ENCODE results near the gene BICD1.

BICD1 gene

GRCh38 chr12:32343496-32343895, 236.8 kb downstream of the BICD1 start:
- DNase-seq, result no peak
- no peak overlapping the region for H3K27ac ChIP-seq
- no peaks in the 10 kb centered on the region for H3K27me3 ChIP-seq (ENCODE audit: insufficient read depth, low read depth, severe bottlenecking)
- TF ChIP-seq CTCF (IDR thresholded peaks at IDR 0.05; ENCODE audit: low read depth, low read length), result no peak
- H3K36me3 ChIP-seq, result no peaks in the 10 kb centered on the region; the same call in 1 of the 2 replicates
- H3K4me3 ChIP-seq (ENCODE audit: low read depth, low read length), result no peak overlapping the region
- no peaks in the 10 kb centered on the region for H3K9me3 ChIP-seq (ENCODE audit: severe bottlenecking)

- no peak for TF ChIP-seq CTCF (IDR thresholded peaks at IDR 0.05; ENCODE audit: low read depth, low read length)
- no peak overlapping the region for H3K4me3 ChIP-seq (ENCODE audit: low read depth, low read length)
- H3K27ac ChIP-seq, result no peak overlapping the region
- DNase-seq, result peak; percentile 12
- H3K36me3 ChIP-seq, result no peaks in the 10 kb centered on the region; the same call in 1 of the 2 replicates
- H3K9me3 ChIP-seq (ENCODE audit: severe bottlenecking), result no peaks in the 10 kb centered on the region
- H3K27me3 ChIP-seq (ENCODE audit: insufficient read depth, low read depth, severe bottlenecking), result no peaks in the 10 kb centered on the region
These were observed 237.4 kb downstream of the BICD1 start for GRCh38 chr12:32344047-32344446.

- Histone ChIP-seq H3K27me3 (ENCODE audit: insufficient read depth, low read depth, severe bottlenecking) (no peaks in the 10 kb centered on the region), H3K27ac (no peak overlapping the region), H3K4me3 (ENCODE audit: low read depth, low read length) (no peak overlapping the region), H3K9me3 (ENCODE audit: severe bottlenecking) (no peaks in the 10 kb centered on the region), H3K36me3 (no peaks in the 10 kb centered on the region; the same call in 1 of the 2 replicates)
- no peak for TF ChIP-seq CTCF (IDR thresholded peaks at IDR 0.05; ENCODE audit: low read depth, low read length)
- no peak for DNase-seq
These were observed 246.9 kb downstream of the BICD1 start for GRCh38 chr12:32353540-32353939.

- no peaks in the 10 kb centered on the region for H3K9me3 ChIP-seq (ENCODE audit: severe bottlenecking)
- H3K27ac ChIP-seq, result no peak overlapping the region
- H3K36me3 ChIP-seq, result no peaks in the 10 kb centered on the region; the same call in 1 of the 2 replicates
- no peaks in the 10 kb centered on the region for H3K27me3 ChIP-seq (ENCODE audit: insufficient read depth, low read depth, severe bottlenecking)
- no peak for DNase-seq
- no peak for TF ChIP-seq CTCF (IDR thresholded peaks at IDR 0.05; ENCODE audit: low read depth, low read length)
- H3K4me3 ChIP-seq (ENCODE audit: low read depth, low read length), result no peak overlapping the region
These were observed 251.1 kb downstream of the BICD1 start for GRCh38 chr12:32357601-32358249.

DNA sequence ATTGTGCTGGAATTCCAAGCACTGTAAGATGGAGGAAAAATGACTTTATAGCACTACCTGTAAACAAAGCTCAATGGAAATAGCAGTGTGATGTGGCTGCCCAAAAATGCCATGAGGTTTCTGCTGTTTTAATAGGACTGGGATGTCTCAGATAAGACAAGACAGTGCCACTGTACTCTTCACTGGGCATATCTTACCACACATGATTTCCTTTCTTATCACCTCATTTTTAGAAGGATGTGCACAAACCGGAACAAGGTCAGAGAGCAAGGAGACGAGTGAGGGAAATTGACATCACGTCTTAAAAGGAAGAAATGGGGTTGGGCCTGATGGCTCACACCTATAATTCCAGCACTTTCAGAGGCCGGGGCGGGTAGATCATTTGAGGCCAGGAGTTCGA, 254.3 kb downstream of the BICD1 start:
- H3K27ac ChIP-seq, result no peak overlapping the region
- H3K36me3 ChIP-seq, result no peaks in the 10 kb centered on the region
- H3K27me3 ChIP-seq (ENCODE audit: insufficient read depth, low read depth, severe bottlenecking), result no peaks in the 10 kb centered on the region
- no peak for TF ChIP-seq CTCF (IDR thresholded peaks at IDR 0.05; ENCODE audit: low read depth, low read length)
- no peak overlapping the region for H3K4me3 ChIP-seq (ENCODE audit: low read depth, low read length)
- H3K9me3 ChIP-seq (ENCODE audit: severe bottlenecking), result no peaks in the 10 kb centered on the region
- no peak for DNase-seq

GRCh38 chr12:32362892-32363291, 256.2 kb downstream of the BICD1 start:
- Histone ChIP-seq H3K9me3 (ENCODE audit: severe bottlenecking) (no peaks in the 10 kb centered on the region), H3K27ac (no peak overlapping the region), H3K4me3 (ENCODE audit: low read depth, low read length) (no peak overlapping the region), H3K27me3 (ENCODE audit: insufficient read depth, low read depth, severe bottlenecking) (no peaks in the 10 kb centered on the region), H3K36me3 (no peaks in the 10 kb centered on the region)
- no peak for DNase-seq
- TF ChIP-seq CTCF (IDR thresholded peaks at IDR 0.05; ENCODE audit: low read depth, low read length), result no peak
